GM21367 (cell line): ENCODE results near the gene CALCOCO1.

Source experiments
- ATAC-seq: cut with Tn5 transposase; IDR thresholded peaks from one replicate; pipeline ENCODE4 v1.9.1; 2021; ENCODE audit not compliant: unreplicated experiment

The CALCOCO1 gene

GRCh38 chr12:53664936-53665335 is 62.3 kb downstream of the CALCOCO1 start:
- ATAC-seq, result no peak

GRCh38 chr12:53664191-53664590 is 63.1 kb downstream of the CALCOCO1 start:
- no peak for ATAC-seq

- ATAC-seq, result no peak
Measured at GRCh38 chr12:53660041-53660440, 67.2 kb downstream of the CALCOCO1 start.

GRCh38 chr12:53659571-53659981 is 67.7 kb downstream of the CALCOCO1 start:
- ATAC-seq, result no peak

- ATAC-seq, result no peak
Measured at GRCh38 chr12:53659011-53659551, 68.2 kb downstream of the CALCOCO1 start.
